HG03060 (cell line): ENCODE measurements around the gene GTF3C1.
"Not testable (repeated sequence)": the region's sequence is repeated elsewhere in the genome, so short reads cannot be mapped to it uniquely, and the experiment has no call there.

ENCODE experiments used
- ATAC-seq: cut with Tn5 transposase; IDR thresholded peaks from one replicate; pipeline ENCODE4 v1.9.1; 2021; ENCODE audit warnings: low read depth, moderate number of reproducible peaks; ENCODE audit not compliant: unreplicated experiment

The GTF3C1 gene

DNA sequence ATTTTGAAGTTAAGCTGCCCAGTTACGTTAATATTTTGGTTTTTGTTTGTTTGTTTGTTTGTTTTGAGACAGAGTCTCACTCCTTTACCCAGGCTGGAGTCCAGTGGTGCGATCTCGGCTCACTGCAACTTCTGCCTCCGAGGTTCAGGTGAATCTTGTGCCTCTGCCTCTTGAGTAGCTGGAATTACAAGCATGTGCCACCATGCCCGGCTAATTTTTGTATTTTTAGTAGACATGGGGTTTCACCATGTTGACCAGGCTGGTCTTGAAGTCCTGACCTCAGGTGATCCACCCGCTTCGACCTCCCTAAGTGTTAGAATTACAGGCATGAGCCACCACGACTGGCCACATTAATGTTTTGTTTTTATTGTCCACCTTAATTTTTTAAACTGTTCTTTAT, 21.3 kb upstream of the GTF3C1 start:
- not testable (repeated sequence) for ATAC-seq

DNA sequence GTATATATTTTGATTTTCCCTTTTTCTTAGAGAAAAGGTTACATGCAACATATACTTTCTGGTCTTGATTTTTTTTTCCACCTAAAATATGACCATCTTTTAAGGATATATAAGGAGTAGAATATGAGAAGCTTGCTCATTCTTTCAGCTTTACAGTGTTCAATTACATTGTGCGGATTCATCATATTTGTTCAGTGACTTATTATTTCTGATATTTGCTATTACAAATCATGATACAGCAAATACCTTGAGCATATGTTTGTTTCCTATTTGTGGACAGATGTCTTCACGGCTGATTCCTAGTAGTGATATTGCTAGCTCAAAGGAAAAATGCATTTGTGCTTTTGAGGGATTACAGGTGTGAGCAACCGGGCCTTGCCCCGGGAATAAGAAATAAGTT, 18.4 kb upstream of the GTF3C1 start:
- ATAC-seq: no peak

DNA sequence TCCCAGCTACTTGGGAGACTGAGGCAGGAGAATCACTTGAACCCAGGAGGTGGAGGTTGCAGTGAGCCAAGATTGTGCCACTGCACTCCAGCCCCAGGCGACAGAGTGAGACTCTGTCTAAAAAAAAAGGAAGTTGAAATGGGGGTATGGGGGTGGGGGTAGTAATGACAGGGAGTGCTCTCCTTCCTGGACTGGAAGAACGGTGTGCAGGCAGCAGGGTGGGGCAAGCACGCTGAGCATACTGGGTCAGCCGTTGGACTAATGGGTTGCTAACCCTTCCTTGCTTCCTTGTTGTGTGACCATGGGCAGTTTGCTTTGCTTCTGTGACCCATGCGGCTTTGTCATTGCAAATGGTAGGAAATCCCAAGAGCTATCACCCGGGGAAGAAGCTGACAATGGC, 16.7 kb upstream of the GTF3C1 start:
- no peak for ATAC-seq

DNA sequence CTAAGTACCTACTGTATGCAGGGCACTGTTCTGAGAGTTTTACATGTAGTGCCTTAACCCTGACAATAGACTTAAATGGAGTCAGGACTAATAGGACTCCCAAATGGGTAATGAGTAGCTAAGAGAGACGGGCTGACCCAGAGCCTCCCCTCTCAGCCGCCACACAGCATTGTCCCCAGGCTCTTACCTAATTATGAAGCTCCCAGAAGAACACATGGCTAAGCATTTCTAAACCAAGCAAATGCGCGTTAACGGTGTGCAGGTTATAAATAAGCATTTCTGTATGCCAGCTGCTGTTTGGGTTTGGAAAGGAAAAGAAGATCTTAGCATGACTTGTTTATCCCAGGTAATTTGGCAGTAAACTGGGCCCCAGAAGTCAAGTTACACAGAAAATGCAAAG, 14.5 kb upstream of the GTF3C1 start:
- no peak for ATAC-seq

DNA sequence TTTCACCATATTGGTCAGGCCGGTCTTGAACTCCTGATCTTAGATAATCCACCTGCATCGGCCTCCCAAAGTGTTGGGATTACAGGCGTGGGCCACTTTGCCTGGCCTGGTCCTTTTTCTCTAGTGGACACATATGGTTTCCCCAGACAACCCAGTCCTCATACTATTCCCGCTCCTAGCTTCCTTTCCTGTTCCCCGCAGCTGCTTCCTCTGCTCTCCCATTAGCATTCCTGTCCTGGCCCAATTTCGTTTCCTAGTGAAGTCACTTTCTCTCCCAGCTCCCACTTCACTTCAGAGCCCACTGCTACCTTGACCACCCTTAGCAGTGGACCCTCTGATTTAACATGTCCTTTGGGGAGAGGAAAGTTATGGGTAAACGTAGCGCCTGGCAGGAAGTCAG, 11.5 kb upstream of the GTF3C1 start:
- no peak for ATAC-seq

DNA sequence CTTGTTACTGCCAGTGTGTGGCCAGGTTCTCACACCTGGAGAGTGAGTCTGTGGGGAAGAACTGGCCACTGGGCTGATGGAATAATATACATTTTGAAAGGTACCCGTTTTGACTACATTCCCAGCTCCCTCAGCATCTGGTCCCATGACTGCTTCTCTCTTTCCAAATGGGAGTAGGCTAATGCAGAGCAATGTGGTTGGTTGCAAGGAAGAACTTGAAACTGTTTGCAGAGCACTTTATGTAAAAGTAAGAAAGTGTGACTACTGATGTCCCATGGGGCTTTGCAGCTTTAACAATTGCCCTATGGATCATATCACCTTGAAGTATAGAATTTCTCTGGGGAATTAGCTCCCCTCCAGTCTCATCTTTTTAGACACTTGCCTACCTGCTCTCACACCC, 9.2 kb upstream of the GTF3C1 start:
- no peak for ATAC-seq

DNA sequence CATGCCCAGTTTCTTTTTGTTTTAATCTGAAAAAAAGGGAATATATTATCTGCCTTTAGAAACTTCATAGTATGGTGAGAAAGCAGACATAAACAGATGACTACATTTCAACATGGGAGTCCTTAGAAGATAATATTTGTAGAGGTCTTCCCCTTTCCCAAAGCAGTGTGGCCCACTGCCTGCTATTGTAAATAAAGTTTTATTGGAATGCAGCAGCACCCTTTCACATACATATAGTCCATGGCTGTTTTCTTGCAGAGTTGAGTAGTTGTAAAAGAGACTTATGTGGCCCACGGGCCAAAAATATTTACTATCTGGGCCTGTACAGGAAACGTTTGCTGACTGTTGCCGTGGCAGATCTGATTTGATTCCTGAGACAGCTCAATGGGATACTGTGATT, 8.7 kb upstream of the GTF3C1 start:
- ATAC-seq: no peak

DNA sequence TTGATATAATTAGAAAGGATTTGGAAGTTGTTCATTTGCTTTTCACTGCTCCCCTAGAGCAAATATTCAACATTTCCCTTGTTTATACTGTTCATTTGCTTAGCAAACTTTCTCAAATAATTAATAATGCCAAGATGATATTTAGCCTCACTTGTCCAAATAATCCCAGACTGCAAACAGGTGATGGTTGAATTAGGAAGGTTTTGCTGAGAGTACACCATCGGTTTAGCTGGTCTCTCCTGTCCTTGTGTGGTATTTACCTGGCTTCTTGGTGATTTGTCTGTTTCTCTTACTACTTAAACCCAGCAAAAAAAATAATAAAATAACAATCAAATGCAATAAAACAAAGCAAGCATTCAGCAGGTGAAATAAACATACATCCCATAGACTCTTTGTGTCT, 6.8 kb upstream of the GTF3C1 start:
- ATAC-seq: no peak

DNA sequence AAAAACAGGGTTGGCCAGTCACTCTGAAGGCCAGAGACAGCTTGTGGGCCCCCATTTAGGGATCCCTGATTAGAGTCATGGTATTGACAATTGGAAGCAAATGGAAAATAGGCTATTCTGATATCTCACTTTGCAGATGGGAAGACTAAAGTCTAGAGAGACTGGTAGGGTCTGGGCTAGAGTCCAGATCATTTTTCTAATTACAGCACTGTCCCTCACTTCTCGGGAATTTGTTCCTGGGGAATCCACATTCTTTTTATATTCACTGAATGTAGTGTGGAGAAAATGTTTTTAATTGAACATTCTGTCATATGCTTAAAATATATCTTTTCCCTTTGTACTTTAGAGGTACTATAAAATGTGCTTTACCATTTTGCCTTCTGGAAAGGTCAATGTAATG, 1.3 kb upstream of the GTF3C1 start:
- no peak for ATAC-seq

DNA sequence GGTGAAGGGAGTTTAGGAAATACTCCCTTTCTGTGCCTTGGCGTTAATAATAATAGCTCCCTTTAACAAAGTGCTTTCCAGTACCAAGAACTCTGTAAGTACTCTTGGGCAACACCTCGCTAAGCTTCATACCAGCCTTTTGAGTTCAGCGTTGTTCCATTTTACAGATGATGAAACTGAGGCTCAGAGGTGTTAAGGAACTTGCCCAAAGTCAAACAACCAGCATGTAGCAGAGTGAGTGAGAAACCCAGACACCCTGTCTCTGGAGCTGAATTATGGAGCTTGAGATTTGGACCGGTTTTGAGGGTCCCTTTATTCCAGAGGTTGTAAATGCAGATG, 838 bp upstream of the GTF3C1 start:
- no peak for ATAC-seq

DNA sequence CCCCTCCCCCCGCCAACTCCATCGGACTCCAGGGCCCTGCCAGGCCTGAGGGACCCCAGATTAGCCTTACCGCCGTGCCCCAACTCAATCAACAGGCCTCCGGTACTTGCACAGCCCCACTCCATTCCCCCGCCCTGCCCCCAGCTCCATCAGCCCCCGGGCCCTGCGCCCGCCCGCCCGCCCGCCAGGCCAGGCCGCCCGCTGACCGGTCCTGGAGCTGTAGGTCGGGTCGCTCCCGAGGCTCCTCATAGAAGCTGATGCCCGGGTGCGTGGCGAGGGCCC, 308 bp downstream of the GTF3C1 start:
- no peak for ATAC-seq

DNA sequence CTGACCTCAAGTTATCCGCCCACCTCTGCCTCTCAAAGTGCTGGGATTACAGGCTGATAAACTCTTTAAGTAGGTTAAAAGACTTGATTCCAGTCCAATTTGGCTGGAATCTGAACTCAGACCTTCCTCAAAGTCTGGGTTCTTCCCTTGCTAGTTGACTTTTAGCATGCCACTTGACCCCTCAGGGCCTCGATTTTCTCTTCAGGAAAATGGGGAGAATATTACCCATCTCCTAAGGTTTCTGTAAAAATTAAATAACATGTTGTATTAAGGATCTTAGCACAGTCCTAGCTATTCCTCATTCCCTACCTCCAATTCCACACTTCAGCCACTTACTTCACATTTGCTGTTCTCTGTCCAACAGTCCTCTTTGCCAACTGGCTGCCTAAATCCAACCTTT, 1.9 kb downstream of the GTF3C1 start:
- no peak for ATAC-seq

DNA sequence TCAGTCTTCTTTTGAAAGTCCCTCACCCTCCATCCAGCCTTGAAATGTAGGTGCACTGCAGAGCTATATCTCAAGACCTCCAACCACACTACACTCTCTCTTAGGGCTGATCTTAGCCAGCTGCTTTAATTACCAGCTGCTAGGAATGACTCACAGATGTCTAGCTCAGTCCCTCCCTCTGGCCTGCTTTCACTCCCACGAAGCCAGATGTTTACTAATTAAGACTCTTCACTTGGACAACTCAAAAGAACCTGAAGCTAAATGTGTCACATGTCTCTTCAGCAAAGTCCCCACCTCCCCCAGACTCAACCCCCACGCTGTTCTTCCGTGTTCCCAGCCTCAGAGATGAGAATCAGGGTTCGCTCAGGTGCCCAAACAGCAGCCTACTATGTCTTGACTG, 2.6 kb downstream of the GTF3C1 start:
- ATAC-seq: no peak

DNA sequence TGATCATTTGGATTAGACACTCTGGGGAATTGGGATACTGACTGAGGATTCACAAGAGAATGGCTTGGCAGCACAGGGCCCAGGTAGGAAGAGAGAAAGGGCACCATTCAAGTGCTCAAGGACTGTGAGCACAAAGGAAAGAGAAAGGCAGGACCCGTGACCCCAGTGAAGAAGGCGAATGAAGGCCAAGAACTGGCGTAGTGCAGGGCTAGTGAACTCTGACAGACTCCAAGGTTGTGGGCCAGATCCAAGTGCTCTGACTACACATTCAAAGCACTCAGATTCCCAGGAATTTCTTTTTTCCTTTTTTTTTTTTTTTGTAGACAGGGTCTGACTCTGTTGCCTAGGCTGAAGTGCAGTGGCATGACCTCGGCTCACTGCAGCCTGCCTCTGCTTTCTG, 5.0 kb downstream of the GTF3C1 start:
- ATAC-seq: no peak

DNA sequence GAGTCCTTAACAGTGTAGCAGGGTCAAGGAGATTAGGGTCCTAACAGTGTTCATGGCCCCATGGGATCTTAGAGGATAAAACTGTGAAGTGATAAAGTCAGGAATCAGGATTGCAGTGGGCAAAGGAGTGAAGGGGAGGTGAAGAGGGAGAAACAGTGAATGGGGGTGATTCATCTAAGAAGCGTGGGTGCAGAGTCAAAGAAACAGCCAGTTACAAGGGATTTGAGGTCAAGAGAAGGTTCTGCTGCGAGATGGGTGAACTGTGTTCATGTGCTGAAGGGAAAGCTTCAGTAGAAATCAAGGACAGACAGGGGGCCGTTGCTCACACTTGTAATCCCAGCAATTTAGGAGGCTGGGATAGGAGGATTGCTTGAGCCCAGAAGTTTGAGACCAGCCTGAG, 5.9 kb downstream of the GTF3C1 start:
- no peak for ATAC-seq

DNA sequence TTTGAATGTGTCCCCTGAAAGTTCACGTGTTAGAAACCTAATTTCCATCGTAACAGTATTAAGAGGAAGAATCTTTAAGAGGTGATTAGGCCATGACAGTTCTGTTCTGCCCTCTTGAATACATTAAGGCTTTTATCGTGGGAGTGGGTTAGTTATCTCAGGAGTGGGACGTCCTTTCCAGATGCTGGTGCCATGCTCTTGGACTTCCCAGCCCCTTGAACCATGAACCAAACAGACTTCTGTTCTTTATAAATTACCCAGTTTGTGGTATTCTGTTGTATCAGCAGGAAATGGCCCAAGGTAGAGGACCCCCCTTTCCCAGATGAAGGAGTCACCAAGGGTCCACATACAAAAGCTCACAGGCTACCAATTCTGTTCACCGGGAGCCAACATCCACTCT, 10.1 kb downstream of the GTF3C1 start:
- no peak for ATAC-seq

DNA sequence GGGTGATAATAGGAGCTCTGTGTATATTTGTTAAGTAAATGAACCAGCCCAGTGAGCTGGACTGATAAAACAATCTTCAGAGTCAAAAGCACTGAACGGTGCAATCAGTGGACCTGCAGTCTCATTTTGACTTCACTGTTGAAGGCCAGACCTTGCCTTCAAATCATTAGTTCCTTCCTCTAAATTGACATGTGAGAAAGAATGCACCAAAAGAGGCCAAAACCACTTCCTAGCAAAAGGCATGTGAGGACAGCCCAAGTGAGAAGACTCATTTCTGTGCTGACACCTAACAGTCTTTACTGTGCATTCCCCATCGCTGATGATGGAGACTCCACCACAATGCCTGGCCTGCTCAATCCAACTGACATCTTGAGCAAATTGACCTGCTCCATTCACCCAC, 10.6 kb downstream of the GTF3C1 start:
- ATAC-seq: no peak

DNA sequence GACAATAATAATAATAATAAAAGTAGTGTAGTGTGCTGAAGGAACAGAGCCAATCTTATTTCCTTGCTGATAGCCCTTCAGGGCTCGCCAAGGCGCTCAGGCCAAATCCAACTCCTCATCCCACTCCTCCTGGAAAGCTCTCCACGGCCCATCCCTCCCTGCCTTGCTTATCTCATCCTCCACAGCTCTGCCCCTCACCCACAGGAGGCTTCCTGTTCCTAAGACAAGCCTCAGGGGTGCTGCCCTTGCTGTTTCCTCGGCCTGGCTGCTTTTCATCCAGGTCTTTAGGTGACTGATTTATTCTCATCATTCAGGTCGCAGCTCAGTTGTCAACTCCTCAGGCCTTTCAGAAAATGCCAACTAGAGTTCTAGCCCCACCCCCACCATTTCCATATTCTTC, 11.2 kb downstream of the GTF3C1 start:
- no peak for ATAC-seq

DNA sequence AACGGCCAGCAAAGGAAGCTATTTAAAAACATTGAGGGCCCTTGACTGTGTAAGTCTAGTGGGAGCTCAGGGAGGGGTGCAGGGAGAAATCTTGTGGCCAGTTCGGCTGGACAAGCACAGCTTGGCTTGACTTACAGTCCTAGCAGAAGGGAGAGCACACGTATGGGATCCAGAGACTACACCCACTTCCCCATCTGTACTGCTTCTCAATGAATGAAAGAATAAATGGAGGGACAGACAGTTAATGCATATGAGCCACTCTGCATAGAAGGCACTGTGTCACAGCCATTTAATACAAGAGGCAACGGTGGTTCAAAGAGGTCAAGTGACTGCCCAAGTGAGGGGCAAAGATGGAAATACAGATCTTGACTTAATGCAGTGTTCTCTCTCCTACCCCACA, 15.5 kb downstream of the GTF3C1 start:
- no peak for ATAC-seq

DNA sequence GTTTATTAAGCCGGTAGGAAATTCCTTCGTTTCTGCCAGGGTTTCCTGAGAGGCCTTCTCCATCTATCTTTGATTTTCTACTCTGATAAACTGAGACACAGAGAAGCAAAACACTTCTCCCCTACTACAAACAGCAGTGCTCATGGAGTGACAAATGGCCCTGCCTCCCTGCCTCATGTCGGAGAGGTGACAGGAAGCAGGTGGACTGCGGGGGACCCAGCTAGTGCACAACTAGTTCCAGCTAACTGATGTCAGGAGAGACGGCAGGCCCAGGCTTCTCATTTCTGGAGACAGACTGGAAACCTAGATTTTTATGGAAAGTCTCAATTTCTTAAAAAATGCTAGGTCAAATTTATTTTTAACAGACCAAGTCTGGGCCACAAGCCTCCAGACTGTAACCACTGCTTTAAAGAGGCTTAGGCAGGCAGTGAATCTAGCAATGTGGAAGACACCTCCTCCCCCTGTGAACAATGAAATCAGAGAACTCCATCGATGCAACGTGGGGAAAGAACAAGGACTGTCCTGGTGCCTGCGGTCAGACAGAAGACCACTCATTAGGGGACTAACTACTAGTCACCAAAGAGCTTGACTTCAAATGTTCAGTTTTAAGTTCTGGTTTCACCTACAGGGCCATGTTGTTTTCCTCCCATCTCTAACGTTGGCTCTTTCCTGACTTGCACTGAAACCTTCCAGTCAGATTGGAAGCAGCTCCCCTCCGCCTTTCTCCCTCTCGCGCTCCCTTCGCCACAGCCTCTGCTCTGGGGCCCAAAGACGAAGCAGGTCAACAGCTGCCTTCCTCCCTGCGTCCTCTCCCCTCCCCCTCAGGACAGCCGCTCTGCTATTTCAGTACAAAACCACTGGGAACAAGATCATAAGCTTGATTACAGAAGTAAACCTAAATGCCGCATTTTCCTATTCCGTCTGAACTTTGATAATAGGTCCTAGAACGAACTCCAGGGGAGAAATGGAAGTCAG, 17.6 kb downstream of the GTF3C1 start:
- ATAC-seq: no peak

DNA sequence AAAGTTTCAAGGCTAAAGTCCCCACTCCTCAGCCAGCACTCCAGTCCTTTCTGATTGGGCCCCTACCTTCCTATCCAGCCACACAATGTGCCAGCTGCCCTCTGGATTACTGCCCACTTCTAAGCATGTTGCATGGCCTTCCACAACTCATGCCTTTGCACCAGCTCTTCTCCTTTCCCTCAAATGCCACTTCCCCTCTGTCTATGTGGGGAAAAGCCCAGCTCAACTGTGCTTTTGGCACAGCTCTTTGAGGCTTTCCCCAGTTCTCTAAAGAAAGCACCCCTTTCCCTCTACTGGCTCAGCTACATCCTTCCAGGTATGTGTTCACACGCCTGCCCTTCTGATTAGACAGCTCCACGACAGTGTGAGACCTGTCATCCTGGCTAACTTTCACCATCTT, 18.5 kb downstream of the GTF3C1 start:
- no peak for ATAC-seq

DNA sequence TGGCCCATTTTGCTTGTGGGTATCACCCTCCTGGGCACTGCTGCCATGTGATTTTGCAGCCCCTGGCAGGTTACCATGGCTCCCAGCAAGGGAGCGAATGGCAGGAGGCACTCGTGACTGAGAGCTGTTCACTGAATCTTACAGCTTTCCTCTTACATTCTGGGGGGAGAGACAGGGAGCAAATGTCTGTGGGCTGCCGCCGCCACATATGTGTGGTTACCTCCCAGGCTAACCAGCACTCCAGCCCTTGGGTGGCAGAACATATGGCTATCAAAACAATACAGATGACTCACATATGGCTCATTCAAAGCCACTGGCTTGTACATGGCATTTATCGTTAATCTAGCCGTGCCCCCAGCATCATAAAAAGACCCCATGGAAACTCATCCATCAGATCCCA, 19.8 kb downstream of the GTF3C1 start:
- no peak for ATAC-seq

DNA sequence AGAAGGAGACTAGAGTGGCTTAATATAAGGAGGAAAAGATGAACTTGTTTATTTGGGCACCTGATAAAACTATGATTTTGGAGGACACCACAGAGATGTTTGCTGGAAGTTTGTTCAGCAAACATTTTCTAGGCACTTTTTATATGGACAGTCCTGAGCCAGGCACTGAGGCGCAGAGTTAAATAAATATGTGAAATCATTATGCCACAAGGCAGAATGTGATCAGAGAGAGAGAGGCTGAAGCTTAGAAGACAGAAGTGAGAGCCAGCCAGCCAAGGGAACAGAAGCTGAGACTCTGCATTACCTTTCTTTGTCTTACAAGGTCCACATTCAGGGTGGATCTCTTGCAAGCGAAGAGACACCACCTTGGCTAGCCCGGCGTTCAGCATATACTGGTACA, 21.4 kb downstream of the GTF3C1 start:
- no peak for ATAC-seq
